Activated T-helper 1 cell treated with anti-CD3 and anti-CD28 coated beads, Interleukin-2, amount 50 U/mL, for 16 hours (primary cell): ENCODE results near the gene CDYL.

ENCODE experiments used
- DNase-seq, 2 donors: peaks; one replicate each; pipeline ENCODE4 v3.0.0-alpha.2; 2020; ENCODE audit warnings: low read depth in 1 of 2, low spot score in 1 of 2

Gene CDYL

GRCh38 chr6:4958624-4959023 lies 182.4 kb downstream of the CDYL start:
- no peak for DNase-seq

DNA sequence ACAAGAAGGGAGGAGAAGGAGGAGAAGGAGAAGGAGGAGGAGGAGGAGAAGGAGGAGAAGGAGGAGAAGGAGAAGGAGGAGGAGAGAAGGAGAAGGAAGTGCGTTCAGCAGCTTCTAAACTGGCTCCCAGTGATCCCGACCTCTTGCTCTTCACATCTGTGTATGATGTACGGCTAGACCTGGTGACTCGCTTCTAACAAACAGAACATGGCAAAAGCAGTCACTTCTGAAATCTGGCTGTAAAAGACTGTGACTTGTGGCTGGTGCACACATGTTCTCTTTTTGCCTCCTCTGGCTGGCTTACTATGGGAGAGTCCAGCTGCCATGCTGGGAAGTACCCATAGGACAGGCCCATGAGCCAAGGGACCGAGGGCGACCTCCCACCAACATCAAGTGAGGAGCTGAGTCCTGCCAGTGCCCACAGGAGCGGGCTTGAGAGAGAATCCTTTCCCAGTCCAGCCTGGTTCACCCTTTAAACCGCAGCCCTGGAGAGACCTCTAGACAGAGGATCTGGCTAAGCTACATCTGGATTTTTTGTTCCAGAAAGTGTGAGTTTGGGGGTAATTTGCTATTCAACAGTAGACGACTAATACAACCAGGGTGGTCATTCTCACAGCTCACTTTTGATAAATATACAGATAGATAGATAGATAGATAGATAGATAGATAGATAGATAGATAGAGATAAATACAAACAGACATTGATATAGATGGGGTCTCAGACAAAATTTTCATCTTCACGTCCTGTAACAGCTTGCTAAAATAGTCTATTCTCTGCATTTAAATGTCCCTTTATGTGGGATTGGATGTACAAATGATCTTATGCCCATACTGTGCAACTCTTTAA lies 185.3 kb downstream of the CDYL start:
- DNase-seq = no peak

GRCh38 chr6:4962905-4963304 lies 186.7 kb downstream of the CDYL start:
- no peak for DNase-seq

- no peak for DNase-seq
Measured at GRCh38 chr6:4964675-4965561, 188.7 kb downstream of the CDYL start.

DNA sequence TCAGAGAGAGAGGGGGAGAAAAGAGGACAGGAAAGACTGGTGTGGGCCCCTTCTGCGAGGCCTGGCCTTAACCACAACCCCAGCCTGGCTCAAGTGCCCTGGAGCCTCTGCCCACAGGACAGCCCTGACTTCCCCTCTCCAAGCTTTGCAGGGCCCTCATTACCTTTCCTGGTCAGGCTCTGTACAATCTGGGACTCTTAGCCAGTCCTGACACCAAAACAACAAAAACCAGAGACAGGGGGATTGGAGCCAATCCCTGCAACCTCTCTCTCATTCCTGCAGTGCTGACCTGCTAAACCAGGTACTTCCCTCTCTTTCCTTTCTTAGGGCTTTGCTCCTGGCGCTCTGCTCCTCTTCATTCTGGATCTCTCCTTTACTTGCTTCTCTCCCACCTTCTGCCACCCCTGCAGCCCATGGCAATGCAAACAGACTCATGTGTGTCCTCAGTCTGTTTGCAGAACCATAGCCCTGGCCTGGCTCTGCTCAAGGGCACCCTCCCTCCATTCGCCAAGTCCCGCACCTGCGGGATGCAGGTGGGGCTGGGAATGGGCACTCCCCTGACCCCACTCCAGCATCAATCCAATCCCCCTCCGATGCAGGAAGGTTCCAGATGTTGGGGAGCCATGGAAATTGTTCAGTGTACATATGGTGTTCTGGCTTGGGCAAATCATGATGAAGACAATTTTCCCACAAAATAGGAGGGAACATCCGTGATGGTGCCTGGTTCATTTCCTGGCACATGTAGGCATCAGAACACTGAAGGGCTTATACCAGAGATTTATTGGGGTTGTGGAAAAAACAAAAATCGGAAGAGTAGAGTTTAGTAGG lies 189.6 kb downstream of the CDYL start:
- DNase-seq = no peak

DNA sequence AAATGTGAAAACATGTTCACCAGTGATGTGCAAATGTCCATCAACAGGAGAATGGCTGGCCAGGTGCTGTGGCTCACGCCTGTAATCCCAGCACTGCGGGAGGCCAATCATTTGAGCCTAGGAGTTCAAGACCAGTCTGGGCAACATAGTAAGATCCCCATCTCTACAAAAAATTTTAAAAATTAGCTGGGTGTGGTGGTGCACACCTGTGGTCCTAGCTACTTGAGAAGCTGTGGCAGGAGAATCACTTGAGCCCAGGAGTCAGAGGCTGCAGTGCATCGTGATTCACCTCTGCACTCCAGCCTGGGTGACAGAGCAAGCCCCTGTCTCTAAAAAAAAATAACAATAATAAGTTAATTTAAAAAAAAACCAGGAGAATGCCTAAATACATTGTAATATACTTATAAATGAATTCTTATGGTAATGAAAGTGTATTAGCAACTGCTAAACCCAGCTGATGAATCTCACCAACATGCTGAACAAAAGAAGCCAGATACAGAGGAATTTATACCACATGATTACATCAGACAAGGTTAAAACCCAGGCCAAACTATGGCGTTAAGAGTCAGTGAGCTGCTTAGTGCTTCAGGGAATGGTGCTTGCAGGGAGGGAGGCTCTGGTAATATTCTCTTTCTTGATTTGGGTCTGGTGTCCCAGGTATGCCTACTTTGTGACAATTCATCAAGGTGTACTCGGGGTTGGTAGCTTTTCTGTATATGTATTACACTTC lies 191.3 kb downstream of the CDYL start:
- no peak for DNase-seq

DNA sequence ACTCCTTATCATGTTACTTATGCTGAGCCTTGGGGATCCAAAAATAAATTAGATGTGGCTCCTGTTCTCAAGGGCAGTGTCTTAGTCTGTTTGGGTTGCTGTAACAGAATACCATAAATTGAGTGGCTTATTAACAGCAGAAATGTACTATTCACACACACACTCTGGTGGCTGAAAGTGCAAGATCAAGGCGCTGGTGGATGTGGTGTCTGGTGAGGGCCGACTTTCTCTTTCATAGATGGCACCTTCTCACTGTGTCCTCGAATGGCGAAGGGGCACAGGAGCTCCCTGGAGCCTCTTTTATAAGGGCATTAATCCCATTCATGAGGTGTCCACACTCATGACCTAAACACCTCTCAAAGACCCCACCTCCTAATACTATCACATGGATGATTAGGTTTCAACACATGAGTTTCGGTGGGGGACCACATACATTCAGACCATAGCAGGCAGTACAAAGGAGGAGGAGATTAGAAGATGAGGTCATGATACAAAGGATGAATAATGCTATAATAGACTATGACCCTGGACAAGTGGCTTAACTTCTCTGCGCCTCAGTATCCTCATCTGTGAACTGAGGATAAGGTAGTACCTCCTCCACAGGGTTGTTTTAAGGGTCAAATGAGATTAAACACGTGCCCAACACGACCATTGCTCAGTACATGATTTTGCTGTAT lies 193.5 kb downstream of the CDYL start:
- DNase-seq = no peak

DNA sequence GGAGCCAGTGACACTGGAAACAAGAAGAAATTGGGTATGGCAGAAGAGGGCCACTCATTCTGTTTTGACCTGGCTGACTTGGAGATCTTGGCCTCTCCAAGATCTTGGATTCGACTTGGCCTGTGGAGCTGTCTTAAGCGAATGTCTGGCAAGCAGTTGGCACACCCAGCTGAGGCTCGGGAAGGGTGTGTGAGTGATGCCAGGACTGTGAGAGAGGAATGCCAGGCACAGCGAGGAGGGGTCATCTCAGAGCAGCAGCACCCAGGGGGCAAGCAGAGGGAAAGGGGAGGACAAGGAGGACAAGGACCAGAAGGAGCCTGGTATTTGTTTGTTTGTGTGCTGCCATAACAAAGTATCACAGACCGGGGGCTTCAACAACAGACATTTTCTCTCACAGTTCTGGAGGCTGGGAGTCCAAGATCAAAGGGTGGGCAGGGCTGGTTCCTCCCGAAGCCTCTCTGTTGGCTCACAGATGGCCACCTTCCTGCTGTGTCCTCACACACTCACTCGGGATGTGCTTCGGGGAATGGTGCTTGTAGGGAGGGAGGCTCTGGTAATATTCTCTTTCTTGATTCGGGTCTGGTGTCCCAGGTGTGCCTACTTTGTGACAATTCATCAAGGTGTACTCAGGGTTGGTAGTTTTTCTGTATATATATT lies 194.7 kb downstream of the CDYL start:
- no peak for DNase-seq

- DNase-seq = no peak
Measured at GRCh38 chr6:4971851-4972250, 195.6 kb downstream of the CDYL start.

DNA sequence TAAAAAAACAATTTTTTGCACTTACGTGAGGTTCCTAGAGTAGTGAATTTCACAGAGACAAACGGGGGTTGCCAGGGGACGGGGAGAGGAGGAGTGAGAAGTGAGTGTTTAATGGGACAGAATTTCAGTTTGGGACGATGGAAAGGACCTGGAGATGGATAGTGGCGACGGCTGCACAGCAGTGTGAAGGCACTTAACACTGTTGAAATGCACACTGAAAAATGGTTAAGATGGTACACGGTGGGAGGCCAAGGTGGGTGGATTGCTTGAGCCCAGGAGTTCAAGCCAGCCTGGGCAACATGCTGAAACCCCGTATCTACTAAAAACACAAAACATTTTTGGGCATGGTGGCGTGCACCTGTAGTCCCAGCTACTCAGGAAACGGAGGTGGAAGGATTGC lies 196.2 kb downstream of the CDYL start:
- no peak for DNase-seq

- DNase-seq = no peak
Measured at GRCh38 chr6:4973415-4973814, 197.2 kb downstream of the CDYL start.

DNA sequence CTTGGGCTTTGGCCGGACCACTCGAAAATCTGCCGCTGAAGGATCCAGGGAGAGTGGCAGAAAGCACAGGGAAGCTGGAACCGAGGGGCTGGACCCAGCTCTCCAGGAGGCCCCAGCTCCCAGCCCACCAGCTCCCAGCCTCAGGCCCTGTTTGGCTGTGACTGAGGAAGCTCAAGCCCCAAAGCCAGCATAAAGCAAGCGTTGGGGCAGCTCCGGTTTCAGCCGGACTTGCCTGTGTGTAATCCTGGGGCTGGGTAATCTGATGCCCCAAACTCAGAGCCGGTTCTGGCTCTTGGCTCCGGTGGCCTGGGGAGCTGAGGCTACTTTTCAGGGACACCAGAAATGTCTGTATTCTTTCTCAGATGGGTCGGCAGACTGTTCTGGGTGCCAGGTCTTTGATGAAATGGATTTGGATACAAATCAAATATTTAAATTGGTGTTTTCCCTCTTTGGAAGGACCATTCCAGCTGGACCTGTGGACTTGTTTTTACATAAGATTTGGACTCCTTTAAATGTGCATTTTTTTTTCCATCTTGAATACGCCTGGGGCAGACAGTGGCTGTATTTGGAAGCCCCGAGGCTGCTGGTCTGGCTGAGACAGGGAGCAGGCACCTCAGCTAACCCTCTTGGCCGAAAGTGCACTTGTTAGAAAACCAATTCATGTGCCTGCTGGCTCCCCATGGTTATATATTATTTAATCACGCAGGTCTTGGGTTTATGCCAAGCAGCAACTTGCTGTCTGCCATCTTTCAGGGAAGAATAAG lies 198.0 kb downstream of the CDYL start:
- no peak for DNase-seq

GRCh38 chr6:4974962-4975361 lies 198.8 kb downstream of the CDYL start:
- no peak for DNase-seq

DNA sequence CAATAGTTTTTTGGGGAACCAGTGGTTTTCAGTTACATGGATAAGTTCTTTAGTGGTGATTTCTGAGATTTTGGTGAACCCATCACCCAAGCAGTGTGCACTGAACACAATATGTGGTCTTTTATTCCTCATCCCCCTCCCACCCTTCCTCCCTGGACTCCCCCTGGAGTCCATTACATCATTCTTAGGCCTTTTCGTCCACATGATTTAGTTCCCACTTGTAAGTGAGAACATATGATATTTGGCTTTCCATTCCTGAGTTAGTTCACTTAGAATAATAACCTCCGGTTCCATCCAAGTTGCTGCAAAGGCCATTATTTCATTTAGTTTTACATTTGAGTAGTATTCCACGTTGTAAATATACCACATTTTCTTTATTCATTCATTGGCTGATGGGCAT lies 199.3 kb downstream of the CDYL start:
- no peak for DNase-seq

GRCh38 chr6:4977468-4977867 lies 201.3 kb downstream of the CDYL start:
- no peak for DNase-seq

- no peak for DNase-seq
Measured at GRCh38 chr6:4979426-4979825, 203.2 kb downstream of the CDYL start.

DNA sequence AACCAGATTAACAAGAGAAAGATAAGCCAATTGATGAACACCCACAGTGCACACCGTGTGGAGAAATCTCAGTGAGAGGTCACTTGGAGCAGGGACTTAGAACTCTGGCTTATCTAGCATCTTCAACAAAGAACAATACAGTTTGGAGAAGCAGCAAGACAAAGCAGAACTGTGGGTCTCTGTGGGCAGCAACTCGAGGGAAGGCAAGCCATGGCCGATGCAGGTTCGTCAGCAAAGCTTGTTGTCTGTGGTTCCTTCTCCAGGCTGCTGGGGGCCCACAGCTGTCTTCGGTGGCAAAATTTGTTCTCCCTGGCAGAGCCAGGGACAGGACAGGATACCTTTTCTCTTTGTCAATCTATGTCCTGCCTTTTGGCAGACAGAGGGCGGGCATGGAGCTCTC lies 205.6 kb downstream of the CDYL start:
- DNase-seq = no peak

DNA sequence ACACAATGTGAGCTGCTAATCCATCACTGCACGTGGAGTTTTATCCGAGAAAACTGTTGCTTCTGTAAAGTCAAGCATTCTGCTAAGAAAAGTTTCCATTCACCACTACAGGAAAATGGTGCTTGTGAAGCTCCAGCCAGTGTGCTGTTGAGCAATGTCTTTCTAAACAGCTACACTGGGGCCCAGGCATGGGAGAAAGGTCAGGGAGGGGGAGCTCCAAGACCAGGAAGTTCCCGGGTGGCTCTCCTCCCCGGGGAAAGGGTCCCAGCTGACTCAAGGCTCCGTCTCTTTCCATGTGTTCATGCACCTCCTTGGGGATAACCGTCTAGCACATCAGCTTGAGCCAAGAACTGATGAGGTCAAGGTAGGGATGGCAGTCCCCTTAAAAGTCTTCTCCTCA lies 207.1 kb downstream of the CDYL start:
- DNase-seq = no peak

DNA sequence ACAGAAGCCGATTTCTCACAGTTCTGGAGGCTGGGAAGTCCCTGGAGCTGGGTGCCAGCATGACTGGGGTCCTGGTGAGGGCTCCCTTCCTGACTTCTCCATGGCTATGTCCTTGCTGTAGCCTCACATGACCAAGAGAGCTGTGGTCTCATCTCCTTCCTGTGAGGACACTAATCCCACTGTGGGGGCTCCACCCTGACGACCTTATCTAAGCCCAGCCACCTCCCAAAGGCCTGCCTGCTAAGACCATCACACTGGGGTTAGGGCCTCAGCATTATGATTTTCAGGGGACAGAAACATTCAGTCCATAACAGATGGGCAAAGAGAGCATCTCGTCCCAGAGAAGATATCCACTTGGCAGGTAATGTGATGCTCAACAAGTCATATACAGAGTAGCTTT lies 210.8 kb downstream of the CDYL start:
- DNase-seq = no peak
